Fibroblast of mammary gland (primary cell): ENCODE data around the gene EREG.
A peak's percentile ranks its signal among the peaks of the same experiment; 100 is the strongest.

Experiments used
- DNase-seq: peaks from one replicate; pipeline ENCODE4 v3.0.0-alpha.2; 2010; ENCODE audit warnings: low read depth
- H3K4me3 ChIP-seq: 2 replicates; pipeline ENCODE4 v1.5.1; 2011; ENCODE audit warnings: low read depth, mild to moderate bottlenecking, low read length, moderate library complexity; ENCODE audit not compliant: control insufficient read depth
- CTCF ChIP-seq: conservative IDR thresholded peaks from 2 replicates; pipeline ENCODE4 v1.5.1; 2011; ENCODE audit warnings: low read depth, low read length, inconsistent platforms; ENCODE audit not compliant: control insufficient read depth, insufficient read depth

EREG gene, protein sequence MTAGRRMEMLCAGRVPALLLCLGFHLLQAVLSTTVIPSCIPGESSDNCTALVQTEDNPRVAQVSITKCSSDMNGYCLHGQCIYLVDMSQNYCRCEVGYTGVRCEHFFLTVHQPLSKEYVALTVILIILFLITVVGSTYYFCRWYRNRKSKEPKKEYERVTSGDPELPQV

GRCh38 chr4:74364652-74365491 is at the start of gene EREG:
EREG (plus strand) TSS chr4:74365145; CDS start chr4:74365309, 164 bp downstream.
- no peak for TF ChIP-seq CTCF
- DNase-seq = peak; percentile 66
- peak within 1 kb of the TSS; percentile 71 for H3K4me3 ChIP-seq

- no peak for DNase-seq
- no peak for TF ChIP-seq CTCF
- H3K4me3 ChIP-seq = no peak overlapping the region
Measured at GRCh38 chr4:74315376-74315775, 49.6 kb upstream of the EREG start.

DNA sequence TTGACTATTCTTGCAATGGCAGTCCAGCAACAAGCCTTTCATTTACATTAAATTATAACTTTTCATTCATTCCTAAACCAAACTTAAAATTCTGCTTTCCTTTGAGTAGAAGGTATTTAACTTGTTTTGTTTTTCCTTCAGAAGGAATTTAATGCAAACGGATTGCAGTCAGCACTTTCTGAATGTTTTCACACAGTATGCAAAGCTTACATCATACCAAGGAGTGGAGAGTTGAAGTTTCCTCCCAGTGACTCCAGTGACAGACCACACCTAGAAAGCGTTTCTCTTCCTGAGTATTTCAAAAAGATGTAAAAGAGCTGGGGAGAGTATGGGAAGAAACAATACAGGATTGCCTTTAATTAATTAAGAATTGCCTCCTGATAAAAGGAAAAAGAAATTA is 48.5 kb upstream of the EREG start:
- TF ChIP-seq CTCF = no peak
- no peak overlapping the region for H3K4me3 ChIP-seq
- no peak for DNase-seq

GRCh38 chr4:74317616-74318246 is 47.2 kb upstream of the EREG start:
- H3K4me3 ChIP-seq = no peak overlapping the region
- no peak for TF ChIP-seq CTCF
- peak; percentile 78 for DNase-seq

DNA sequence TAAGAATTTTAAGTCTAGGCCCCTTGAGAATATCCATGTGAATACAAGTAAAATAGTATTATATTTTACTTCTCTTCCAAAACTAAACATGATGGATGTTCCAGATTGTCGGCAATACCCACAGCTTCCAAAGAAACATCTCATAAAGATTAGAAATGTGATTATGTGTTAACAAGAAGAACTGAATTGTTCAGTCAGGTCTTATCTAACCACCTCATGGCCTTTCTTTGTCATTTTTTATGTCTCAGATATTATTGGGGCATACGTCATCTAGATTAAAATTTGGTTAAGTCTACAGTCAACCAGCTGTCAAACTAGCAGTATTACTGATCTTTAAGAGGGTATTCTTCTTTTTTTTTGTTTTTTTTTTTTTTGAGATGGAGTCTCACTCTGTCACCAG is 46.7 kb upstream of the EREG start:
- no peak for TF ChIP-seq CTCF
- DNase-seq = no peak
- no peak overlapping the region for H3K4me3 ChIP-seq

DNA sequence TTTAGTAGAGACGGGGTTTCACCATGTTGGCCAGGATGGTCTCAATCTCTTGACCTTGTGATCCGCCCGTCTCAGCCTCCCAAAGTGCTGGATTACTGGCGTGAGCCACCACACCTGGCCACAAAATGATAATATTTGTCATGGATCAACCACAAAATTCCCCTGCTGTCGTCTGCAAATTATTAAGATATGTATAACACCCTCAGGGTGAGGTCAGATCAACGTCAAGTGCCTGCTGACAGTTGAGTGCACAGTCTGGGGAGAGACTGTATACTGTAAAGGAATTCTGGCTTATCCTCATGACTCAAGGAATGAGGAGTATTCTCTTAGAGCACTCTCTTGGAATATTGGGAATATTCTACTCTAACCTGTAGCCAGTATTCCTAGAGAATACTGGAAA is 45.5 kb upstream of the EREG start:
- DNase-seq = no peak
- no peak for TF ChIP-seq CTCF
- no peak overlapping the region for H3K4me3 ChIP-seq
